GM18909 (cell line): ENCODE results near the gene HOXD8.

Experiments
- ATAC-seq: cut with Tn5 transposase; IDR thresholded peaks from one replicate; pipeline ENCODE4 v1.9.1; 2021; ENCODE audit warnings: mild to moderate bottlenecking; ENCODE audit not compliant: unreplicated experiment, poor library complexity

Gene HOXD8

GRCh38 chr2:176128982-176129796 lies at the start of gene HOXD8:
Gene HOXD8, plus strand, starts transcription at chr2:176129705. Its CDS starts 662 bp downstream, at chr2:176130367.
- no peak for ATAC-seq

- no peak for ATAC-seq
Measured at GRCh38 chr2:176079831-176080539, 49.5 kb upstream of the HOXD8 start.

- no peak for ATAC-seq
Measured at GRCh38 chr2:176080540-176081375, 48.7 kb upstream of the HOXD8 start.

GRCh38 chr2:176081376-176081836 lies 48.1 kb upstream of the HOXD8 start:
- ATAC-seq: no peak

- no peak for ATAC-seq
Measured at GRCh38 chr2:176081837-176082524, 47.5 kb upstream of the HOXD8 start.

GRCh38 chr2:176082525-176082823 lies 47.0 kb upstream of the HOXD8 start:
- no peak for ATAC-seq

GRCh38 chr2:176082824-176083751 lies 46.4 kb upstream of the HOXD8 start:
- no peak for ATAC-seq

GRCh38 chr2:176083796-176084261 lies 45.7 kb upstream of the HOXD8 start, which contains the start of gene EVX2:
Gene EVX2, minus strand, starts transcription at chr2:176083962. Its CDS starts 186 bp downstream, at chr2:176083776.
- ATAC-seq: no peak

- ATAC-seq: no peak
Measured at GRCh38 chr2:176084611-176085119, 44.8 kb upstream of the HOXD8 start.

- no peak for ATAC-seq
Measured at GRCh38 chr2:176085120-176085788, 44.3 kb upstream of the HOXD8 start.

- ATAC-seq: no peak
Measured at GRCh38 chr2:176085861-176086771, 43.4 kb upstream of the HOXD8 start.

- ATAC-seq: no peak
Measured at GRCh38 chr2:176087330-176088047, 42.0 kb upstream of the HOXD8 start.

GRCh38 chr2:176088048-176088936 lies 41.2 kb upstream of the HOXD8 start:
- ATAC-seq: no peak

GRCh38 chr2:176088937-176089842 lies 40.3 kb upstream of the HOXD8 start:
- ATAC-seq: no peak
